NCI-H146 treated with DMSO at 0.1 percent for 48 hours (cell line): ENCODE data around the gene MBIP.

ENCODE experiments used
- DNase-seq: peaks from one replicate; lab custom pipeline; 2025; ENCODE audit not compliant: unreplicated experiment; lab: John Stamatoyannopoulos, UW

The MBIP gene

GRCh38 chr14:36268121-36268520 is 52.3 kb downstream of the MBIP start:
- peak; percentile 47 for DNase-seq

- DNase-seq: no peak
Observed at GRCh38 chr14:36264595-36264994, 55.8 kb downstream of the MBIP start.

GRCh38 chr14:36264107-36264506 is 56.3 kb downstream of the MBIP start:
- DNase-seq: no peak

GRCh38 chr14:36260970-36261640 is 59.3 kb downstream of the MBIP start:
- DNase-seq: no peak

- no peak for DNase-seq
Observed at GRCh38 chr14:36258241-36258640, 62.2 kb downstream of the MBIP start.

- DNase-seq: no peak
Observed at GRCh38 chr14:36256126-36256801, 64.2 kb downstream of the MBIP start.

- no peak for DNase-seq
Observed at GRCh38 chr14:36254020-36254624, 66.3 kb downstream of the MBIP start.
